GM12878 (cell line): ENCODE results near the gene PRM2.

Source experiments
- CTCF ChIP-seq, 3 experiments: IDR thresholded peaks in 2 of 3; conservative IDR thresholded peaks in 1 of 3; 2 replicates each; pipeline ENCODE4 v1.5.1; 2011; ENCODE audit warnings: low read depth in 3 of 3, low read length in 3 of 3, mild to moderate bottlenecking in 3 of 3, control low read depth in 2 of 3, moderate library complexity in 2 of 3, inconsistent platforms in 1 of 3, mixed read lengths in 1 of 3; ENCODE audit not compliant: control insufficient read depth in 2 of 3, insufficient read depth in 1 of 3; ENCODE audit errors: extremely low read depth in 1 of 3
- DPF2 ChIP-seq: fragments of 450-650 bp; IDR thresholded peaks from 2 replicates; pipeline ENCODE4 v1.6.1; 2017; ENCODE audit warnings: mild to moderate bottlenecking
- ELK1 ChIP-seq: IDR thresholded peaks from 2 replicates; pipeline ENCODE4 v1.6.1; 2012; ENCODE audit warnings: low read depth, low read length, improper control_type of control experiment
- ESRRA ChIP-seq: IDR thresholded peaks from 2 replicates; pipeline ENCODE4 v1.6.1; 2012; ENCODE audit warnings: mild to moderate bottlenecking, low read length, improper control_type of control experiment
- JUND ChIP-seq: IDR thresholded peaks from 2 replicates; pipeline ENCODE4 v1.6.1; 2012; ENCODE audit warnings: low read depth, mild to moderate bottlenecking, low read length, improper control_type of control experiment, moderate library complexity
- POLR2A ChIP-seq: IDR thresholded peaks from 2 replicates; pipeline ENCODE4 v1.6.1; 2011; ENCODE audit warnings: low read depth, mild to moderate bottlenecking, low read length
- POLR2AphosphoS5 ChIP-seq: IDR thresholded peaks from 2 replicates; pipeline ENCODE4 v1.6.1; 2011; ENCODE audit warnings: mild to moderate bottlenecking, low read length, inconsistent platforms
- REST ChIP-seq: IDR thresholded peaks from 2 replicates; pipeline ENCODE4 v1.6.1; 2012; ENCODE audit warnings: mild to moderate bottlenecking, low read depth, low read length
- TF ChIP-seq, protein P1 (sequence below): fragments of 450-650 bp; formaldehyde crosslinking; IDR thresholded peaks from 2 replicates; pipeline ENCODE4 v1.4.0; 2022; ENCODE audit warnings: mild to moderate bottlenecking, moderate library complexity
- TF ChIP-seq, protein P2 (sequence below): IDR thresholded peaks from 2 replicates; pipeline ENCODE4 v1.6.1; 2011; ENCODE audit warnings: low read depth, mild to moderate bottlenecking, low read length, moderate library complexity, borderline replicate concordance; ENCODE audit errors: extremely low read depth

DNA sequence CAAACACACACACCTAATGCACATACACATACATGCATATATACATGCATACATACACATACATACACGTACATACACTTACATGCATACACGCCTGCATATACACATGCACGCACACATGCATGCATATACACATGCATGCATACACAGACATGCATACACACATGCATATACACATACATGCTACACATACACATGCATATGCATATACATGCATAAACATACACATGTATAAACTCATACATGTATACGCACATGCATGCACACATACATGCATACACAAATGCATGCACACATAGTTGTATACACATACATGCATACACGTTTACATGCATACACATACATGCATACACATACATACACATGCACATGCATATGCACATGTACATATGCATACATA lies 45.4 kb upstream of the PRM2 start:
- TF ChIP-seq ESRRA (no peak), CTCF (IDR thresholded peaks at IDR 0.05 in 2 of 3, conservative IDR thresholded peaks at IDR 0.05 in 1 of 3; ENCODE audit: control insufficient read depth in 2 of 3, extremely low read depth in 1 of 3, insufficient read depth in 1 of 3, low read depth in 3 of 3, low read length in 3 of 3) (no peak), POLR2A (no peak), POLR2AphosphoS5 (no peak), ELK1 (no peak), REST (no peak), JUND (no peak), DPF2 (no peak)
- TF ChIP-seq, protein P1, sequence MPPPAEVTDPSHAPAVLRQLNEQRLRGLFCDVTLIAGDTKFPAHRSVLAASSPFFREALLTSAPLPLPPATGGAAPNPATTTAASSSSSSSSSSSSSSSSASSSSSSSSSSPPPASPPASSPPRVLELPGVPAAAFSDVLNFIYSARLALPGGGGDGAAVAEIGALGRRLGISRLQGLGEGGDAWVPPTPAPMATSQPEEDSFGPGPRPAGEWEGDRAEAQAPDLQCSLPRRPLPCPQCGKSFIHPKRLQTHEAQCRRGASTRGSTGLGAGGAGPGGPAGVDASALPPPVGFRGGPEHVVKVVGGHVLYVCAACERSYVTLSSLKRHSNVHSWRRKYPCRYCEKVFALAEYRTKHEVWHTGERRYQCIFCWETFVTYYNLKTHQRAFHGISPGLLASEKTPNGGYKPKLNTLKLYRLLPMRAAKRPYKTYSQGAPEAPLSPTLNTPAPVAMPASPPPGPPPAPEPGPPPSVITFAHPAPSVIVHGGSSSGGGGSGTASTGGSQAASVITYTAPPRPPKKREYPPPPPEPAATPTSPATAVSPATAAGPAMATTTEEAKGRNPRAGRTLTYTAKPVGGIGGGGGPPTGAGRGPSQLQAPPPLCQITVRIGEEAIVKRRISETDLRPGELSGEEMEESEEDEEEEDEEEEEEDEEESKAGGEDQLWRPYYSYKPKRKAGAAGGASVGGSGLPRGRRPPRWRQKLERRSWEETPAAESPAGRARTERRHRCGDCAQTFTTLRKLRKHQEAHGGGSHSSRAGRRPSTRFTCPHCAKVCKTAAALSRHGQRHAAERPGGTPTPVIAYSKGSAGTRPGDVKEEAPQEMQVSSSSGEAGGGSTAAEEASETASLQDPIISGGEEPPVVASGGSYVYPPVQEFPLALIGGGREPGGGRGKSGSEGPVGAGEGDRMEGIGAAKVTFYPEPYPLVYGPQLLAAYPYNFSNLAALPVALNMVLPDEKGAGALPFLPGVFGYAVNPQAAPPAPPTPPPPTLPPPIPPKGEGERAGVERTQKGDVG (CRISPR knock-in tag) = no peak
- TF ChIP-seq, protein P2, sequence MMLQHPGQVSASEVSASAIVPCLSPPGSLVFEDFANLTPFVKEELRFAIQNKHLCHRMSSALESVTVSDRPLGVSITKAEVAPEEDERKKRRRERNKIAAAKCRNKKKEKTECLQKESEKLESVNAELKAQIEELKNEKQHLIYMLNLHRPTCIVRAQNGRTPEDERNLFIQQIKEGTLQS = no peak
